Body of pancreas (tissue), 4 donors: ENCODE data around the gene METTL21C. TPM values are rescaled to one million over a fixed set of nuclear protein-coding genes. Genes with fewer than 3 reads are reported as not detected.

ENCODE experiments used
- ATAC-seq: fragments of 150-250 bp; one replicate; pipeline ENCODE4 v1.9.1; 2016
- DNase-seq, 4 donors: peaks; one replicate each; pipeline ENCODE4 v3.0.0-alpha.2; 2019
- H3K27ac ChIP-seq, 4 donors: fragments of 200-600 bp; sonication (generic); 1 replicate in 3 of 4; 2 replicates in 1 of 4; pipeline versions ENCODE4 v1.5.1 to v1.6.1; 2016 to 2019; ENCODE audit warnings: mild to moderate bottlenecking in 1 of 4, mixed read lengths in 1 of 4, moderate library complexity in 1 of 4
- H3K27me3 ChIP-seq, 2 donors: fragments of 200-600 bp; sonication (generic); one replicate each; pipeline ENCODE4 v1.6.0; 2016; ENCODE audit warnings: mild to moderate bottlenecking in 1 of 2
- H3K36me3 ChIP-seq, 2 donors: fragments of 200-600 bp; sonication (generic); replicated peaks in 1 of 2; 2 replicates each; pipeline ENCODE4 v1.5.1; 2016; ENCODE audit warnings: low read depth in 2 of 2; ENCODE audit not compliant: insufficient read depth in 1 of 2
- H3K4me1 ChIP-seq: fragments of 200-600 bp; sonication (generic); one replicate; pipeline ENCODE4 v1.6.0; 2016
- H3K4me3 ChIP-seq, 2 donors: fragments of 200-600 bp; sonication (generic); 1 replicate in 1 of 2; 2 replicates in 1 of 2; pipeline ENCODE4 v1.5.1; 2016 to 2019
- H3K9me3 ChIP-seq, 3 donors: fragments of 200-600 bp; sonication (generic); 1 replicate in 2 of 3; 2 replicates in 1 of 3; pipeline ENCODE4 v1.5.1; 2016
- POLR2A ChIP-seq, 3 donors: fragments of 450-650 bp; IDR thresholded peaks; one replicate each; pipeline ENCODE4 v1.6.1; 2016; ENCODE audit warnings: antibody characterized with exemption in 3 of 3, mild to moderate bottlenecking in 2 of 3
- WGBS, 2 donors: methylation state at CpG; one replicate each; pipeline ENCODE4 v1.1.5; 2017; 5-methylcytosine and 5-hydroxymethylcytosine counted together
- intact Hi-C: fragments of 100-400 bp; cut with DNase I; formaldehyde crosslinking; loops from one replicate; pipeline ENCODE4 v1.15.1; 2023
- total RNA-seq, 2 donors: library from RNA; depleted of rRNA; stranded (reverse); fragments of >200 nt; gene quantifications; one replicate each; pipeline ENCODE4 v1.1.0, GENCODE V29; 2016
- TF ChIP-seq, protein P1 (sequence below), 7 experiments: fragments of 450-650 bp in 4 of 7; fragments of 200-600 bp in 3 of 7; sonication (generic) in 3 of 7; IDR thresholded peaks; one replicate each; pipeline ENCODE4 v1.5.1; 2016 to 2019; ENCODE audit warnings: antibody characterized with exemption in 7 of 7

Gene METTL21C
- total RNA-seq, 2 donors from 2014 or later = not detected

DNA sequence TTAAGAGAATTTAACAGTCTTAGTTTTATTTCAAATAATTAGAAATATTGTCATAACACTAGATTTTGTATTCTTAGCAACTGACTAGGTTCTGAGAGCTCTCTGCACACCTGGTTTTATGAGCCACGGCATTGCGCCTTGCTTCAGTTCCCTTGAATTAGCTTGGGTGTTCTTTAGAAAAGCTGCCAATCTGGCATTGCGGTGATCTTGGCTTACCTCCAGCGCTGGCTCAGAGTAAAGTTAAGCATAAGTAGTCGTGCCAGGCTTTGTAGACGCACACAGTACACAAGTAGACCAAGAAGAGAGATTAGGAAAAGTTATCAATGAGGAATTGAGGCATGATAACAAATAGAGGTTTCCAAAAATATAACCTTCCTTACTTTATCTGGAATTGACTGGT is 52.4 kb downstream of the METTL21C start:
- H3K27ac ChIP-seq = peak overlapping the region in 1 of 4 donors; percentile 14
- no peak for TF ChIP-seq POLR2A (IDR thresholded peaks at IDR 0.05)
- TF ChIP-seq, protein P1, sequence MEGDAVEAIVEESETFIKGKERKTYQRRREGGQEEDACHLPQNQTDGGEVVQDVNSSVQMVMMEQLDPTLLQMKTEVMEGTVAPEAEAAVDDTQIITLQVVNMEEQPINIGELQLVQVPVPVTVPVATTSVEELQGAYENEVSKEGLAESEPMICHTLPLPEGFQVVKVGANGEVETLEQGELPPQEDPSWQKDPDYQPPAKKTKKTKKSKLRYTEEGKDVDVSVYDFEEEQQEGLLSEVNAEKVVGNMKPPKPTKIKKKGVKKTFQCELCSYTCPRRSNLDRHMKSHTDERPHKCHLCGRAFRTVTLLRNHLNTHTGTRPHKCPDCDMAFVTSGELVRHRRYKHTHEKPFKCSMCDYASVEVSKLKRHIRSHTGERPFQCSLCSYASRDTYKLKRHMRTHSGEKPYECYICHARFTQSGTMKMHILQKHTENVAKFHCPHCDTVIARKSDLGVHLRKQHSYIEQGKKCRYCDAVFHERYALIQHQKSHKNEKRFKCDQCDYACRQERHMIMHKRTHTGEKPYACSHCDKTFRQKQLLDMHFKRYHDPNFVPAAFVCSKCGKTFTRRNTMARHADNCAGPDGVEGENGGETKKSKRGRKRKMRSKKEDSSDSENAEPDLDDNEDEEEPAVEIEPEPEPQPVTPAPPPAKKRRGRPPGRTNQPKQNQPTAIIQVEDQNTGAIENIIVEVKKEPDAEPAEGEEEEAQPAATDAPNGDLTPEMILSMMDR (IDR thresholded peaks at IDR 0.05) = no peak
- H3K4me3 ChIP-seq = no peak overlapping the region
- peak; percentile 87 to 94 (median 89) for DNase-seq
- H3K36me3 ChIP-seq = peaks cover 0 to 25% of the 10 kb centered on the region in 2 donors
- H3K4me1 ChIP-seq = peaks cover 11% of the 10 kb centered on the region
- intact Hi-C loops = no loop called here
- no peaks in the 10 kb centered on the region for H3K9me3 ChIP-seq
- peak; percentile 91 for ATAC-seq
- no peaks in the 10 kb centered on the region for H3K27me3 ChIP-seq
- WGBS, 2 donors = 14 to 15% methylated on average over 6 of the region's 6 CpGs

DNA sequence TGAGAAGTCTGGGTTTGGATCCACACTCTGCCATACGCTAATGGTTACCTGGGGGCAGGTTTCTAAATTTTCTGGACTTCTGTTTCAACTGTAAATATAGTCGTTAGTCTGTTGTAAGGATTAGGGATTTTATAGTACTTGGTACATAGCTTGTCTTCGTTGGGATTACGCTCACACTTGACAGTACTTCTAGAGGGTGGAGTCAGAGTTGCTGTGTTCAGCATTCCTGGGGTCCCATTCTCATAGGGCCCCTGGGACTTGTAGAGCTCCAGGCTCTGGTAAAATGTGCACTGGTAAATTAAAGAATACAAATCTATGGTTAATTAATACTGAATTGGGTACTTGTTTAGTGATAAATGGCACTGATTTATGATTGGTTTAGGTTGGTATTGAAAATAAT is 52.8 kb downstream of the METTL21C start:
- TF ChIP-seq, protein P1 (IDR thresholded peaks at IDR 0.05) = no peak
- TF ChIP-seq POLR2A (IDR thresholded peaks at IDR 0.05) = no peak
- Histone ChIP-seq H3K9me3 (no peaks in the 10 kb centered on the region), H3K4me1 (peaks cover 11% of the 10 kb centered on the region), H3K27ac (no peak overlapping the region), H3K27me3 (no peaks in the 10 kb centered on the region), H3K4me3 (no peak overlapping the region), H3K36me3 (peaks cover 0 to 26% of the 10 kb centered on the region in 2 donors)
- DNase-seq = no peak
- WGBS, 2 donors = 71 to 92% methylated on average over 4 of the region's 4 CpGs
- intact Hi-C loops = no loop called here
- ATAC-seq = no peak

DNA sequence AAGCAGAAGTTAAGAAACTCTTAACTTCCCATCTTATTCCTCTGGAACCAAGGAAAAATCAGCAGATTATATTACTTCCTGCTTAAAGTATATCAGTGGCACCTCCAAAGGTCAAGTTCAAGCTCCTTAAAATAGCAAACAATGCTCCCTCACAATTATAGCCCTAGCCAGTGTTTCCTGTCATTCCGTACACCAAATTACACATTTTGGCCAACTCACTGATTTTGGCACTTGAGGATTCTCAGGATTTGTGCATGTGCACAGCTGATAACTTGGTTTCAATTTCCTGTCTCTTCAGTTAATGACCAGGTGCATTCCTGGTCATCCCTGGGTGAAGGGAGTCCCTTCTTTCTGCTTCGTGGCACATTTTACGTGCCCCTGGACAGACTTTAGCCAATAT is 56.1 kb downstream of the METTL21C start:
- peaks cover 0 to 33% of the 10 kb centered on the region in 2 donors for H3K36me3 ChIP-seq
- H3K9me3 ChIP-seq = no peaks in the 10 kb centered on the region
- H3K27me3 ChIP-seq = no peaks in the 10 kb centered on the region
- peaks cover 11% of the 10 kb centered on the region for H3K4me1 ChIP-seq
- TF ChIP-seq, protein P1 (IDR thresholded peaks at IDR 0.05) = no peak
- no peak for TF ChIP-seq POLR2A (IDR thresholded peaks at IDR 0.05)
- DNase-seq (no peak), ATAC-seq (no peak)
- no peak overlapping the region for H3K4me3 ChIP-seq
- no peak overlapping the region for H3K27ac ChIP-seq
- intact Hi-C loops = no loop called here
- WGBS, 2 donors = 85 to 93% methylated on average over 3 of the region's 3 CpGs

Other genes with a start within 250 kb of the METTL21C start
- gene TPP2, start 98.1 kb downstream of the METTL21C start, total RNA-seq = 10 to 100 TPM; 29.3 to 73.5 TPM
- gene TEX30, start 78.7 kb upstream of the METTL21C start, total RNA-seq = 1 to 10 TPM; 3.6 to 4.2 TPM
- 1 to 10 TPM in 1 of 2 donors, not detected in 1; 4.2 TPM for gene POGLUT2, start 103.9 kb upstream of the METTL21C start, total RNA-seq
- gene BIVM, start 104.1 kb upstream of the METTL21C start, total RNA-seq = 10 to 100 TPM; 15.8 to 18.9 TPM
- 10 to 100 TPM; 31.9 to 42.8 TPM for gene ERCC5, start 151.0 kb upstream of the METTL21C start, total RNA-seq